Endometrial microvascular endothelial cells (primary cell): ENCODE results near the gene ARHGEF17. TPM values are rescaled to one million over a fixed set of nuclear protein-coding genes. Genes with fewer than 3 reads are reported as not detected.

Experiments used
- in situ Hi-C: cut with HindIII; loops from 2 replicates; pipeline ENCODE4 v1.10.0; 2017; ENCODE audit warnings: low sequenced_read_pairs, low pct_unique_long_range_greater_than_20kb; ENCODE audit errors: inconsistent ontology term
- total RNA-seq: library from RNA; depleted of rRNA; stranded (reverse); fragments of >200 nt; gene quantifications from one replicate; pipeline ENCODE4 v1.2.3, GENCODE V29; 2015; ENCODE audit errors: inconsistent ontology term

The ARHGEF17 gene
- total RNA-seq, 1 donor from 2014 or later = 11.3 TPM

- in situ Hi-C loops = no loop called here
Observed at GRCh38 chr11:73361953-73362776, 54.1 kb downstream of the ARHGEF17 start.

GRCh38 chr11:73363147-73363546 is 55.1 kb downstream of the ARHGEF17 start:
- in situ Hi-C loops = no loop called here

- in situ Hi-C loops = no loop called here
Observed at GRCh38 chr11:73365352-73366264, 57.5 kb downstream of the ARHGEF17 start.

GRCh38 chr11:73366265-73366610 is 58.2 kb downstream of the ARHGEF17 start:
- in situ Hi-C loops = no loop called here

- in situ Hi-C loops = no loop called here
Observed at GRCh38 chr11:73366953-73367352, 58.9 kb downstream of the ARHGEF17 start.

- in situ Hi-C loops = no loop called here
Observed at GRCh38 chr11:73367482-73368024, 59.5 kb downstream of the ARHGEF17 start.

GRCh38 chr11:73372375-73372993 is 64.4 kb downstream of the ARHGEF17 start:
- in situ Hi-C loops = no loop called here

- in situ Hi-C loops = no loop called here
Observed at GRCh38 chr11:73374151-73374550, 66.1 kb downstream of the ARHGEF17 start.

GRCh38 chr11:73375830-73376159 is 67.7 kb downstream of the ARHGEF17 start:
- in situ Hi-C loops = no loop called here

GRCh38 chr11:73376160-73376802 is 68.2 kb downstream of the ARHGEF17 start, which contains the start of gene RELT:
Gene RELT (plus strand): TSS chr11:73376399. CDS start chr11:73389137, 12,738 bp downstream.
- in situ Hi-C loops = no loop called here

- in situ Hi-C loops = no loop called here
Observed at GRCh38 chr11:73376803-73377629, 68.9 kb downstream of the ARHGEF17 start.

GRCh38 chr11:73379189-73379880 is 71.3 kb downstream of the ARHGEF17 start:
- in situ Hi-C loops = no loop called here

GRCh38 chr11:73380331-73380730 is 72.3 kb downstream of the ARHGEF17 start:
- in situ Hi-C loops = no loop called here

GRCh38 chr11:73380897-73381410 is 72.9 kb downstream of the ARHGEF17 start:
- in situ Hi-C loops = no loop called here

- in situ Hi-C loops = no loop called here
Observed at GRCh38 chr11:73381589-73381988, 73.5 kb downstream of the ARHGEF17 start.

- in situ Hi-C loops = no loop called here
Observed at GRCh38 chr11:73382183-73382582, 74.1 kb downstream of the ARHGEF17 start.

GRCh38 chr11:73382747-73383146 is 74.7 kb downstream of the ARHGEF17 start:
- in situ Hi-C loops = no loop called here
